Neural progenitor cell (in vitro differentiated cells): ENCODE data around the gene SLC4A7. TPM values are rescaled to one million over a fixed set of nuclear protein-coding genes. Genes with fewer than 3 reads are reported as not detected.
A peak's percentile ranks its signal among the peaks of the same experiment; 100 is the strongest.

Experiments used
- DNase-seq: peaks from one replicate; pipeline ENCODE4 v3.0.0-alpha.2; 2016; ENCODE audit warnings: low spot score
- H2AFZ ChIP-seq: fragments of 200-600 bp; sonication (generic); replicated peaks from 2 replicates; pipeline ENCODE4 v1.6.1; 2016; ENCODE audit warnings: antibody characterized with exemption
- H3F3A ChIP-seq: fragments of 200-600 bp; sonication (generic); 2 replicates; pipeline ENCODE4 v1.6.1; 2016; ENCODE audit warnings: antibody characterized with exemption, low read depth
- H3K27ac ChIP-seq: fragments of 200-600 bp; sonication (generic); 2 replicates; pipeline ENCODE4 v1.5.1; 2016; ENCODE audit warnings: mild to moderate bottlenecking
- H3K27me3 ChIP-seq: fragments of 200-600 bp; sonication (generic); 2 replicates; pipeline ENCODE4 v1.6.1; 2016; ENCODE audit warnings: mild to moderate bottlenecking, moderate library complexity
- H3K36me3 ChIP-seq: fragments of 200-600 bp; sonication (generic); 2 replicates; pipeline ENCODE4 v1.5.1; 2016
- H3K4me1 ChIP-seq: fragments of 200-600 bp; sonication (generic); 2 replicates; pipeline ENCODE4 v1.6.1; 2016; ENCODE audit warnings: mixed run types
- H3K4me2 ChIP-seq: fragments of 200-600 bp; sonication (generic); 2 replicates; pipeline ENCODE4 v1.6.1; 2016
- H3K4me3 ChIP-seq: fragments of 200-600 bp; sonication (generic); 2 replicates; pipeline ENCODE4 v1.5.1; 2016
- H3K79me2 ChIP-seq: fragments of 200-600 bp; sonication (generic); 2 replicates; pipeline ENCODE4 v1.6.1; 2016; ENCODE audit warnings: low read depth
- H3K9ac ChIP-seq: fragments of 200-600 bp; sonication (generic); 2 replicates; pipeline ENCODE4 v1.6.1; 2016
- H3K9me3 ChIP-seq: fragments of 200-600 bp; sonication (generic); 2 replicates; pipeline ENCODE4 v1.5.1; 2016; ENCODE audit warnings: low read depth
- H4K20me1 ChIP-seq: fragments of 200-600 bp; sonication (generic); 2 replicates; pipeline ENCODE4 v1.6.1; 2016; ENCODE audit warnings: low read depth
- H3K27ac Mint-ChIP-seq: 3 replicates; pipeline ENCODE4 v1.8.0; 2021; ENCODE audit warnings: mixed read lengths
- H3K27me3 Mint-ChIP-seq: 2 replicates; pipeline ENCODE4 v1.8.0; 2022; ENCODE audit warnings: low read depth, mild to moderate bottlenecking, inconsistent platforms, moderate library complexity, mixed read lengths; ENCODE audit not compliant: insufficient read depth
- H3K36me3 Mint-ChIP-seq: 3 replicates; pipeline ENCODE4 v1.8.0; 2021; ENCODE audit warnings: mixed read lengths
- H3K4me1 Mint-ChIP-seq: 3 replicates; pipeline ENCODE4 v1.8.0; 2021; ENCODE audit warnings: mixed read lengths
- H3K4me3 Mint-ChIP-seq: 3 replicates; pipeline ENCODE4 v1.8.0; 2021; ENCODE audit warnings: mild to moderate bottlenecking, moderate library complexity, mixed read lengths
- H3K9me3 Mint-ChIP-seq: 3 replicates; pipeline ENCODE4 v1.8.0; 2020; ENCODE audit warnings: mixed read lengths
- CTCF ChIP-seq: fragments of 200-600 bp; sonication (generic); IDR thresholded peaks from 2 replicates; pipeline ENCODE4 v1.5.1; 2017; ENCODE audit warnings: antibody characterized with exemption, mild to moderate bottlenecking
- EZH2 ChIP-seq: fragments of 200-600 bp; sonication (generic); IDR thresholded peaks from 2 replicates; pipeline ENCODE4 v1.6.1; 2017; ENCODE audit warnings: antibody characterized with exemption, mild to moderate bottlenecking, moderate library complexity
- EZH2phosphoT487 ChIP-seq: fragments of 200-600 bp; sonication (generic); IDR thresholded peaks from 2 replicates; pipeline ENCODE4 v1.6.1; 2017; ENCODE audit warnings: antibody characterized with exemption
- total RNA-seq: library from RNA; depleted of rRNA; stranded (reverse); fragments of >200 nt; gene quantifications from 2 replicates; pipeline ENCODE4 v1.2.3, GENCODE V29; 2015; ENCODE audit warnings: low replicate concordance

SLC4A7 gene
- total RNA-seq, 1 donor from 2014 or later = 114 TPM

DNA sequence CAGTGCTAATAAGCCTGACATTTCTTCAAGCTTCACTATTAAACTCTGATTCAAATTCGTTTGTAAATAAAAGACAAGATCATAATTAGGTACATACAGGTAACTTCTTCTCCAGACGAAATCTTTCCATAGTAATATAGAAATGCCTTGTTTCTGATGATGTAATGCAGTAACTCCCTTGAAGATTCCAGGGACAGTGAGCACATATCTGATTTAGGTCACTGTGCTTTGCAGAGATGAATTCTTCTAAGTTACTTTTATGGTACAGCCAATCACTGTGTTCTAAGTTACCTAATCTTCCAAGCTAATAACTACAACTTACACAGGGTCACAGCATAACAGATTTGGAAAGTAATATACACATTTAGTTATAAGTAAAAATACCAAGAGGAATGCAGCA is 27.6 kb downstream of the SLC4A7 start:
- Histone ChIP-seq H3K9ac (no peak overlapping the region), H4K20me1 (peaks cover 48% of the 10 kb centered on the region), H2AFZ (no peak overlapping the region), H3K79me2 (peaks cover 99% of the 10 kb centered on the region), H3K9me3 (no peaks in the 10 kb centered on the region), H3K4me2 (no peak overlapping the region), H3F3A (no peaks in the 10 kb centered on the region), H3K4me1 (no peaks in the 10 kb centered on the region), H3K27ac (peak overlapping the region; percentile 8), H3K27me3 (no peaks in the 10 kb centered on the region), H3K4me3 (no peak overlapping the region), H3K36me3 (no peaks in the 10 kb centered on the region)
- no peaks in the 10 kb centered on the region for H3K27me3 Mint-ChIP-seq
- no peak for TF ChIP-seq EZH2phosphoT487
- no peak for TF ChIP-seq EZH2
- no peak for TF ChIP-seq CTCF
- no peak overlapping the region for H3K4me3 Mint-ChIP-seq
- peaks cover 56% of the 10 kb centered on the region for H3K36me3 Mint-ChIP-seq
- no peaks in the 10 kb centered on the region for H3K4me1 Mint-ChIP-seq
- no peak overlapping the region for H3K27ac Mint-ChIP-seq
- DNase-seq = no peak
- H3K9me3 Mint-ChIP-seq = peaks cover 24% of the 10 kb centered on the region

GRCh38 chr3:27454914-27455313 is 29.3 kb downstream of the SLC4A7 start:
- Mint-ChIP-seq H3K4me1 (no peaks in the 10 kb centered on the region), H3K27ac (no peak overlapping the region), H3K36me3 (peaks cover 49% of the 10 kb centered on the region), H3K4me3 (no peak overlapping the region), H3K9me3 (peaks cover 14% of the 10 kb centered on the region), H3K27me3 (no peaks in the 10 kb centered on the region)
- H2AFZ ChIP-seq = no peak overlapping the region
- H3K4me1 ChIP-seq = no peaks in the 10 kb centered on the region
- no peak overlapping the region for H3K4me2 ChIP-seq
- H4K20me1 ChIP-seq = peaks cover 50% of the 10 kb centered on the region
- H3K4me3 ChIP-seq = no peak overlapping the region
- no peaks in the 10 kb centered on the region for H3F3A ChIP-seq
- H3K79me2 ChIP-seq = peaks cover 96% of the 10 kb centered on the region
- TF ChIP-seq EZH2phosphoT487 (no peak), EZH2 (no peak), CTCF (no peak)
- no peak for DNase-seq
- no peak overlapping the region for H3K27ac ChIP-seq
- no peak overlapping the region for H3K9ac ChIP-seq
- H3K9me3 ChIP-seq = no peaks in the 10 kb centered on the region
- no peaks in the 10 kb centered on the region for H3K36me3 ChIP-seq
- no peaks in the 10 kb centered on the region for H3K27me3 ChIP-seq

GRCh38 chr3:27454461-27454860 is 29.7 kb downstream of the SLC4A7 start:
- DNase-seq = no peak
- Histone ChIP-seq H3K4me1 (no peaks in the 10 kb centered on the region), H3F3A (no peaks in the 10 kb centered on the region), H3K36me3 (no peaks in the 10 kb centered on the region), H3K79me2 (peaks cover 96% of the 10 kb centered on the region), H3K4me2 (no peak overlapping the region), H3K9ac (no peak overlapping the region), H2AFZ (no peak overlapping the region), H4K20me1 (peaks cover 50% of the 10 kb centered on the region), H3K9me3 (no peaks in the 10 kb centered on the region), H3K27ac (no peak overlapping the region), H3K4me3 (no peak overlapping the region), H3K27me3 (no peaks in the 10 kb centered on the region)
- Mint-ChIP-seq H3K36me3 (peaks cover 49% of the 10 kb centered on the region), H3K9me3 (peaks cover 14% of the 10 kb centered on the region), H3K27ac (no peak overlapping the region), H3K4me1 (no peaks in the 10 kb centered on the region), H3K4me3 (no peak overlapping the region), H3K27me3 (no peaks in the 10 kb centered on the region)
- TF ChIP-seq EZH2 = no peak
- no peak for TF ChIP-seq CTCF
- TF ChIP-seq EZH2phosphoT487 = no peak
